ENCODE data around the gene TMEM161A. TPM values are rescaled to one million over a fixed set of nuclear protein-coding genes. Genes with fewer than 3 reads are reported as not detected.

The TMEM161A gene
- total and polyA plus RNA-seq, 2 of the 13 experiments (the other 11 are each of a cell fraction or from before 2014, with no cell fraction given), result 25.9 to 31.4 TPM

- TF ChIP-seq, protein P1, sequence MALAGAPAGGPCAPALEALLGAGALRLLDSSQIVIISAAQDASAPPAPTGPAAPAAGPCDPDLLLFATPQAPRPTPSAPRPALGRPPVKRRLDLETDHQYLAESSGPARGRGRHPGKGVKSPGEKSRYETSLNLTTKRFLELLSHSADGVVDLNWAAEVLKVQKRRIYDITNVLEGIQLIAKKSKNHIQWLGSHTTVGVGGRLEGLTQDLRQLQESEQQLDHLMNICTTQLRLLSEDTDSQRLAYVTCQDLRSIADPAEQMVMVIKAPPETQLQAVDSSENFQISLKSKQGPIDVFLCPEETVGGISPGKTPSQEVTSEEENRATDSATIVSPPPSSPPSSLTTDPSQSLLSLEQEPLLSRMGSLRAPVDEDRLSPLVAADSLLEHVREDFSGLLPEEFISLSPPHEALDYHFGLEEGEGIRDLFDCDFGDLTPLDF (CRISPR knock-in tag; IDR thresholded peaks at IDR 0.05), result peak; percentile 79; the same call in 1 of the 2 replicates
- TF ChIP-seq ZNF451 (CRISPR knock-in tag; IDR thresholded peaks at IDR 0.05) (peak; percentile 72; the same call in 1 of the 2 replicates), THAP11 (CRISPR knock-in tag; IDR thresholded peaks at IDR 0.05) (peak; percentile 77), ZNF784 (CRISPR knock-in tag; IDR thresholded peaks at IDR 0.05; ENCODE audit: borderline replicate concordance) (peak; percentile 87; the same call in 1 of the 2 replicates), MED8 (CRISPR knock-in tag; IDR thresholded peaks at IDR 0.05; ENCODE audit: insufficient replicate concordance) (peak; percentile 86), NR2F2 (IDR thresholded peaks at IDR 0.05; ENCODE audit: borderline replicate concordance, low read depth) (peak; percentile 89), ZNF317 (CRISPR knock-in tag; IDR thresholded peaks at IDR 0.05) (peak; percentile 47; the same call in 1 of the 2 replicates), ETV6 (CRISPR knock-in tag; conservative IDR thresholded peaks at IDR 0.05) (0 out of 2 replicates have a peak, but pooled peaks have one; percentile 30), MXD4 (CRISPR knock-in tag; IDR thresholded peaks at IDR 0.05) (peak; percentile 51), MAF1 (CRISPR knock-in tag; IDR thresholded peaks at IDR 0.05; ENCODE audit: borderline replicate concordance) (no peak; the same call in 1 of the 2 replicates), CREBL2 (CRISPR knock-in tag; IDR thresholded peaks at IDR 0.05; ENCODE audit: borderline replicate concordance) (peak; percentile 88; the same call in 1 of the 2 replicates), ZC3H13 (CRISPR knock-in tag; IDR thresholded peaks at IDR 0.05) (peak; percentile 77; the same call in 1 of the 2 replicates), SP4 (CRISPR knock-in tag; IDR thresholded peaks at IDR 0.05) (peak; percentile 57; the same call in 1 of the 2 replicates), ZSCAN12 (CRISPR knock-in tag; IDR thresholded peaks at IDR 0.05) (0 out of 2 replicates have a peak, but pooled peaks have one; percentile 32), ZNF878 (CRISPR knock-in tag; IDR thresholded peaks at IDR 0.05) (peak; percentile 77), IRX3 (CRISPR knock-in tag; IDR thresholded peaks at IDR 0.05; ENCODE audit: borderline replicate concordance, low read depth) (peak; percentile 70; the same call in 1 of the 2 replicates), ZNF331 (CRISPR knock-in tag; IDR thresholded peaks at IDR 0.05) (peak; percentile 91), PRPF4 (IDR thresholded peaks at IDR 0.05; ENCODE audit: low read depth, low read length, poor library complexity, severe bottlenecking) (no peak), MED13 (CRISPR knock-in tag; IDR thresholded peaks at IDR 0.05) (peak; percentile 82; the same call in 1 of the 2 replicates)
- TF ChIP-seq, protein P2, sequence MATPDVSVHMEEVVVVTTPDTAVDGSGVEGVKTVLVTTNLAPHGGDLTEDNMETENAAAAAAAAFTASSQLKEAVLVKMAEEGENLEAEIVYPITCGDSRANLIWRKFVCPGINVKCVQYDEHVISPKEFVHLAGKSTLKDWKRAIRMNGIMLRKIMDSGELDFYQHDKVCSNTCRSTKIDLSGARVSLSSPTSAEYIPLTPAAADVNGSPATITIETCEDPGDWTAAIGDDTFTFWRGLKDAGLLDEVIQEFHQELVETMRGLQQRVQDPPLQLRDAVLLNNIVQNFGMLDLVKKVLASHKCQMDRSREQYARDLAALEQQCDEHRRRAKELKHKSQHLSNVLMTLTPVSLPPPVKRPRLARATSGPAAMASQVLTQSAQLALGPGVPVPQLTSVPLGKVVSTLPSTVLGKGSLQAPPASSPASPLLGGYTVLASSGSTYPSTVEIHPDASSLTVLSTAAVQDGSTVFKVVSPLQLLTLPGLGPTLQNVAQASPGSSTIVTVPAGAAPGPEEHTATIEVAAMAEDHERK (CRISPR knock-in tag; IDR thresholded peaks at IDR 0.05; ENCODE audit: low read depth), result no peak
- TF ChIP-seq, protein P3, sequence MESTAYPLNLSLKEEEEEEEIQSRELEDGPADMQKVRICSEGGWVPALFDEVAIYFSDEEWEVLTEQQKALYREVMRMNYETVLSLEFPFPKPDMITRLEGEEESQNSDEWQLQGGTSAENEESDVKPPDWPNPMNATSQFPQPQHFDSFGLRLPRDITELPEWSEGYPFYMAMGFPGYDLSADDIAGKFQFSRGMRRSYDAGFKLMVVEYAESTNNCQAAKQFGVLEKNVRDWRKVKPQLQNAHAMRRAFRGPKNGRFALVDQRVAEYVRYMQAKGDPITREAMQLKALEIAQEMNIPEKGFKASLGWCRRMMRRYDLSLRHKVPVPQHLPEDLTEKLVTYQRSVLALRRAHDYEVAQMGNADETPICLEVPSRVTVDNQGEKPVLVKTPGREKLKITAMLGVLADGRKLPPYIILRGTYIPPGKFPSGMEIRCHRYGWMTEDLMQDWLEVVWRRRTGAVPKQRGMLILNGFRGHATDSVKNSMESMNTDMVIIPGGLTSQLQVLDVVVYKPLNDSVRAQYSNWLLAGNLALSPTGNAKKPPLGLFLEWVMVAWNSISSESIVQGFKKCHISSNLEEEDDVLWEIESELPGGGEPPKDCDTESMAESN (CRISPR knock-in tag; conservative IDR thresholded peaks at IDR 0.05), result peak; percentile 31
Measured at GRCh38 chr19:19096641-19097627, 41.3 kb downstream of the TMEM161A start (continued).
